Esophagus muscularis mucosa (tissue), 4 donors: ENCODE measurements around the gene FATE1.

Source experiments
- CTCF ChIP-seq, 3 experiments: fragments of 200-600 bp in 2 of 3; fragments of 450-650 bp in 1 of 3; sonication (generic) in 2 of 3; IDR thresholded peaks; one replicate each; pipeline ENCODE4 v1.5.1; 2017 to 2019; ENCODE audit warnings: antibody characterized with exemption in 3 of 3, mild to moderate bottlenecking in 2 of 3, moderate library complexity in 1 of 3
- EP300 ChIP-seq: sonication (generic); formaldehyde crosslinking; IDR thresholded peaks from one replicate; pipeline ENCODE4 v1.6.1; 2017; ENCODE audit warnings: antibody characterized with exemption
- POLR2A ChIP-seq: fragments of 450-650 bp; IDR thresholded peaks from one replicate; pipeline ENCODE4 v1.6.1; 2017; ENCODE audit warnings: antibody characterized with exemption, moderate library complexity, mild to moderate bottlenecking, low read depth
- POLR2AphosphoS5 ChIP-seq, 2 donors: sonication (generic); formaldehyde crosslinking; IDR thresholded peaks; one replicate each; pipeline ENCODE4 v1.6.1; 2017; ENCODE audit warnings: antibody characterized with exemption in 2 of 2

- TF ChIP-seq CTCF (IDR thresholded peaks at IDR 0.05) (no peak), POLR2A (no peak), POLR2AphosphoS5 (IDR thresholded peaks at IDR 0.05) (no peak), EP300 (no peak)
Measured at GRCh38 chrX:151742311-151742710, 26.5 kb downstream of the FATE1 start.
